Stimulated activated CD4-positive, alpha-beta T cell treated with anti-CD3 and anti-CD28 coated beads, Interleukin-15, amount 100 ng/mL, for 1 hour (primary cell): ENCODE measurements around the gene ICAM2.
"Not testable (repeated sequence)": the region's sequence is repeated elsewhere in the genome, so short reads cannot be mapped to it uniquely, and the experiment has no call there.

Experiments used
- DNase-seq, 2 donors: peaks; one replicate each; pipeline ENCODE4 v3.0.0-alpha.2; 2020; ENCODE audit warnings: low read depth in 1 of 2, low spot score in 1 of 2

Gene ICAM2

DNA sequence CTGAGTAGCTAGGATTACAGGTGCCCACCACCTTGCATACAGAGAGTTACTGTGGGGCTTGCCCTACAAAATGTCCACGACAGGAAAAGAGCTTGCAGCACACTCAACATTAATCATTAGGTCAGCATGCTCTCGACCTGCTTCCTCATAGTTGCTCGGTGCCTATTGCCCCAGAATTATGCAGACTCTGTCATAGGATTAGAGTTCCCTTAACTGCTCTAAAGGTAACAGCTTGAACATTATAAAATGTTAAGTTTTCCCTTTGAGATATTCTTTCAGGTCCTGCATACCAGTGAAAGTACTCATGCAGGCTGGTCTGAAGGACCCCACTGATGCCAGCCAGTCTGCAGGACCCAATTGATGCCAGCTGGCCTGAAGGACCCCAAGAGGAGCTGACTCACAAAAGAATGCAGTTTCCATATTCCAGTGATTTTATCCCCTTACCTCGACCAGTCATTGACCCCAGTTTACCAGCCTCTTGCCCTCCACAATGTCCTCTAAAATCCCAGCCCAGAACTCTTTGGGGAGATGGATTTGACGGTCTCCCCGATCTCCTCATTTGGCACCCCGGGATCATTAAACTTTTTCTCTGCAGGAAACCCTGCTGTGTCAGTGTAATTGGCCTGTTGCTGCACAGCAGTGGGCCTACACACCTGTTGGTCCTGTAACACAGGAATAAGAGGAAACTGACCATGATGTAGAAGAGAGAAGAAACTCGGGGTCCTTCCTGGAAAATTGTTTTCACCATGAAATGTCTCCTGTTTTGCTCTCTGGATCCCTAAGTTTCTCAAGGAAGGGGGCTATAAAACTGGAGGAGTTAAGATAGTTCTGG, 10.6 kb downstream of the ICAM2 start:
- DNase-seq, result no peak

DNA sequence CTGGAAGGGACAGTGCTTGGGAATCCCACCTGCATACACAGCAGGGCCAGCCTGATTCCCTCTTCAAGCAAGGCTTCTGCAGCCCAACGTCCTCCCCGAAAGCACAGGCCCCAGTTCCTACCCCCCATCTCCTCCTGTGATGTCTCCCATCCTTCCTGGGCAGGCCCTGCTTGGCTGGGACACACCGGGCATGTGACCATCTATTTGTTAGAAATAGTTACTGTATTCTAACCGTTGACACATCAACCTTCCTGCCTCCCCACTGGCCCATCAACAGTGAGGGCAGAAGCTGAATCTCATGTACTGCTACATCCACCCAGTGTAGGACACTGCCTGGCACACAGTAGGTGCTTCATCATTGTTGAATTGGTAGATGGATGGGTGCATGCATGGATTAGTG, 11.6 kb downstream of the ICAM2 start:
- no peak for DNase-seq

DNA sequence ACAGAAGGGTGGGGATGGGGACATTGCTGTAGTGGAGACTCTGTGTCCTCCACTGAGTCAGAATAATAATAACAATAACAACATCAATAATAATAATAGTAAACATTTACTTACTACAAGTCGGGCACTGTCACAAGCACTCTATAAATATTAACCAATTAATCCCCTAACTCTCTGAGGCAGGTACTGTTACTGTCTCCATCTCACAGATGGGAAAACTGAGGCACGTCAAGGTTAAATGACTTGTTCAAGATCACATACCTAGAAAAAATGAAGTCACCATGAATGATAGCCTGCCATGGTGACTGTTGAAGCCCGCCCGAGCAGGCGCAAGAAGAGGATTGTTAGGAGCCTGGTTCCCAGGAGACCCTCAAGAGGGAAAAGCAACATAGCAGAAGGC, 12.1 kb downstream of the ICAM2 start:
- no peak for DNase-seq

DNA sequence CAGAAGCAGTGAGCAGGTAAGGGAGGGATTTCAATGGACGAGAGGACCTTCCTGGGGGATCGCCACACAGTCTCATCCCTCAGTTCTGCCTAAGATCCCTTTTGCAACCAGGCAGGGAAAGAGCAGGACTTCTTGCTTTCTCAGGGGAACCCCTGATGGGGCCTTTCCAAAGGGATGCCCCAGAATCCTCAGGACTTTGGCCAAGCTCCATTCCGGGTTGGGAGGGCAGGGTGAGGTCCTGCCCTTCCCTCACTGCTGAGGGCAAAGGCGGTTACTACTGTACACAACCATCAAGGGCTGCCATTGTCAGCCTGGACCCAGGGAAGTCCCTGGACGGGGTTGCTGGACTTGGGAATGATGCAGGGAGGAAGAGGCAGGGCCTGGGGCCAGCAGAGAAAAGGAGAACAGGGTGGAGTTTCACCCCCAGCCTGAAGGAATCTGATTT, 12.6 kb downstream of the ICAM2 start:
- no peak for DNase-seq

DNA sequence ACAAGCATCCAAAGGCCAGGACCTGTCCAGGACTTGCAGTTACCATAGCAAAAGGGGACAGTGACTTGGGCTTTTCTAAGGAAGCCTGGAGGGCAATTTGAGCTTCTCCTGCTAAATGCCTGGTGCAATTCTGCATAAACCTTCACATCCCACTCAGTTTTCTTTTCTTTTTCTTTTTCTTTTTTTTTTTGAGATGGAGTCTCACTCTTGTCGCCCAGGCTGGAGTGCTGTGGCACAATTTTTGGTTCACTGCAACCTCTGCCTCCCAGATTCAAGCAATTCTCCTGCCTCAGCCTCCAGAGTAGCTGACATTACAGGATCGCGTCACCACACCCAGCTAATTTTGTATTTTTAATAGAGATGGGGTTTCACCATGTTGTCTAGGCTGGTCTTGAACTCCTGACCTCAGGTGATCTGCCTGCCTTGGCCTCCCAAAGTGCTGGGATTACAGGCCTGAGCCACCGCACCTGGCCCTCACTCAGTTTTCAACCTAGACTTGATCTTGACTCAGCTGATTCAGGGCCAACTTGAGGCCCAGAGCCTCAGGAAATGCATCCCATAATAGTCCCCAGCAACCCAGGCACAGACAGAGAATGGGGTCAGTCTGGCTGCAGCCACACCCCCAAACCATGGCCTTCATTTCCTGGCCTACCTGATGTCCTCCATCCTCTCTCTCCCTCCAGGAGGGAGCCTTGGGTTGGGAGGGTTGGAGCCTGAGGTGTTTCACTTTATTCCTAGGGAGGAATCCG, 13.2 kb downstream of the ICAM2 start:
- not testable (repeated sequence) for DNase-seq

DNA sequence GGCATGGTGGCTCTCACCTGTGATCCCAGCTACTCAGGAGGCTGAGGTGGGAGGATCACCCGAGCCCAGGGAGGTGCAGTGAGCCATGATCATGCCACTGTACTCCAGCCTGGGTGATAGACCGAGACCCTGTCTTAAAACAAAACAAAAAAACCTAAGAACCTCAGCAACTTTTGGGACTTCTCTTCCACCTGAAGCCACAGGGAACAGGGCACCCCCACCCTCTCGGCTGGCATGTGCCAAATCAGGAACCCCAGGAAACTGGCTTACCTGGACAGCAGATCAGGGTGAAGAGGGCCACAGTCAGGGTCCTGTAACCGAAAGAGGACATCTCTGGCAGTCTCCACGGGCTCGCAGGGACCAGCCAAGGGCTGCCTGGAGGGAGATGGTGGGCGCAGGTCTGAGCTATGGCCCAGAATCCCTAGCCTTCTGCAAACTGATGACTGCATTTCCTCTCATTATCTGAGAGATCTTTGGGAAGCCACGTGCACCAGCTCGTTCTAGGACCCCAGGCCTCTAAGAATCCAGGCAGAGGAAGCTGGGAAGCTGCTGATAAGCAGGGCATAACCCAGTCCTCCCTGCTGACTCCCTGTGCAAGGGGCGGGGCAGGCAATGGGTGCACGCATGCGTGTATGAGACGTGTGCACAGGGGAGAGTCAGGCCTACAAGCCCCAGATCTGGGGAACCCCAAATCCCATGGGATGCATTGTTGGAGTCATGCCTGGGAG, 13.9 kb downstream of the ICAM2 start:
- DNase-seq, result no peak

DNA sequence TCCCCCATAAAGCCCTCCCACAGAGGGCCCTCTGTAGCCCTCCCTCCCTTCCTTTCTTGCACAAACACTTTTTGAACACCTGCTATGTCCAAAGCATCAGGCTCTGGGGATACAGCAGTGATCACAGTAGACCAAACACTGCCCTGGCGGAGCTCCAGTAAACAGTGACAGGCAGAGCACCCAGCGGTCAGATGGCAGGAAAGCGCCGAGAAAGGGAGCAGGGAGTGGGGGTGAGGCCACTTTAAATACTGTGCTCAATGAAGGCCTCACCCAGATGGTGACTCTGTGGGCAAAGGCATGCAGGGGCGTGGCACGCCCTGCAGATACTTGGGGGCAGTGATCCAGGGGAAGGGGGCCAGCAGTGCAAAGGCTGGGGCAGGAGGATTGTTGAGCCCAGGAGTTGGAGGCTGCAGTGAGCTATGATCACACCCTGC, 14.7 kb downstream of the ICAM2 start:
- DNase-seq, result no peak

DNA sequence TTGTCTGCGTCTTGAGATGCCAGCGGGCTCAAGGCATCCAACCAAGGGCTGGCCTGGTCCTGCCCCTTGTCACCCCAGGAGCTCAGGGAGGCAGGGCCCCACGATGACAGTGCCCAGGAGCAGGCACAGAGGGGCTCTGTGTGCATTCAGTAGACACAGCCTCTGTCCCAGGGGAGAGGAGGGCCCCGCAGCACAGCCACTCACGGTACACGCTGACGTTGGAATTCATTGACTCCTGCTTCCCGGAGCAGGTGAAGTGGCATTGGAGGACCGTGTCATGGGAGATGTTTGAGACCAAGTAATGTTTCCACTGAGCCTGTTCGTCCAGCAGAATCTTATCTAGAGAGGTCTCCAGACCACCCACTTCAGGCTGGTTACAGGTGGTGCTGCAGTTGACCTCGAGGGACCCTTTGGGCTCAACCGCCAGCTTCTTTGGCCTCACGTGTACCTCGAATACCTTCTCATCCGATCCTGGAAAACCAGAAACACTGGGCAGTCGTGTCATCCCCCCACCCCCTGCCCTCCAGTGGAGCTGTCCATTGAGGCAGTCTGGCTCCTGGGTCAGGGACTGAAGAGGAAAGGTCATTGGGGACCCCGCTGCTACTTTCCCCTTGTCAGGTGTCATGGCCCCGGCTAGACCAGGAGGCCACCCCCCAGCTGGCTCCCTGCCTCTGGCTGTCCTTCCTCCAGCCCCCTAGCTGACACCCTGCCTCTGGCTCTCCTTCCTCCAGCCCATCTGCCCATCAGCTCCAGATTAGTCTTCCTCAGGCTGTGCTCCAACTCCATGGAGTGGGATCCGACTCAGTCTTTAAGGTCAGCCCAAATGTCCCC, 15.3 kb downstream of the ICAM2 start:
- no peak for DNase-seq

DNA sequence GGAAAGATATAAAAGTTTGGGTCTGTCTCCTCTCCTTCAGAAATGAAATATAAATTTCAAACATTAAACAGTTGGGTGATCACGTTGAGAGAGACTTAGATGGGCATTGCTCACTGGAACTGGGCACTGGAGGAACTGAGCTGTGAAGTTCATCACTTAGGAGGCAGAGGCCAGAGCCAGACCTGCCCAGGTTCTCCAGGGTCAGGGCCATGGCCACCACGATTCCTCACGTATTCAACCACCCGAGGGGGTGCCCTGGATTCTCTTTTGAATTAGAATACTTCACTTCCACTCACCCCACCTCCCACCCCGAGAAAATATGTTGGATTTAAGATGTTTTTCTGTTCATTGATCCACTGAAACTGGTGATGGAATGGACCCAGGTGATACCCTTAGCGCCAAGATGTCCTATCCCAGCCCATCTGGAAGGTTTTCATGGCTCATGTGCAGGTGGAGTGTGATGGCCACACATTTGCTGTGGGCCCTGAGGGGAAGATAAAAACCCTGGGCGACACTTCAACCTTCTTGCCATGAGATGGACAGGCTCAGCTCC, 16.1 kb downstream of the ICAM2 start:
- DNase-seq, result no peak

DNA sequence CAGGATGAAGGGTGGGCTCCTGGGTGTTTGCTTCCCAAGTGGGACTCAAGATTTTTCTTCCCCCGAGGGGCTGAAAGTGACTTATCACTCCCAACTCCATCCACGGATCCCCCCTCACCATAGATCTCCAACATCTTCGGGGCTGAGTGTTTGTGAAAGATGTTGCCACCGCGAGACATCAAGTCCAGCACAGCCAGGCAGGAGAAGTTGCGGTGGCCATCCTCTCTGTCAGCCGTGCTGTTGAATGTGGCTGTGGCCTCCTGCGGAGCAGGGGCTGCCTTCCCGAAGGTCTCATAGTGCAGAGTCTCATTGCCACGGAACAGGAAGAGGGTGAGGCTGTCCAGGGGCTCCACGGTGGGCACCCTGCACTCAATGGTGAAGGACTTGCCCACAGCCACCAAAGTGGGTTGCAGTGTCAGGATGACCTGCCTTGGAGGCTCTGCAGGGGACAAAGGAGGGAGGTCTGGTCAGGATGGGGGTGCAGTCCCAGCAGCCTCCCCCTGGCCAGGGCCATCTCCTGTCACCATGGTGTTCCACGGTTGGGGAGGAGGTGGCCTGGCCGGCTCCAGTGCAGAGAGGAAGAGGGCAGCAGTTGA, 16.8 kb downstream of the ICAM2 start:
- no peak for DNase-seq

DNA sequence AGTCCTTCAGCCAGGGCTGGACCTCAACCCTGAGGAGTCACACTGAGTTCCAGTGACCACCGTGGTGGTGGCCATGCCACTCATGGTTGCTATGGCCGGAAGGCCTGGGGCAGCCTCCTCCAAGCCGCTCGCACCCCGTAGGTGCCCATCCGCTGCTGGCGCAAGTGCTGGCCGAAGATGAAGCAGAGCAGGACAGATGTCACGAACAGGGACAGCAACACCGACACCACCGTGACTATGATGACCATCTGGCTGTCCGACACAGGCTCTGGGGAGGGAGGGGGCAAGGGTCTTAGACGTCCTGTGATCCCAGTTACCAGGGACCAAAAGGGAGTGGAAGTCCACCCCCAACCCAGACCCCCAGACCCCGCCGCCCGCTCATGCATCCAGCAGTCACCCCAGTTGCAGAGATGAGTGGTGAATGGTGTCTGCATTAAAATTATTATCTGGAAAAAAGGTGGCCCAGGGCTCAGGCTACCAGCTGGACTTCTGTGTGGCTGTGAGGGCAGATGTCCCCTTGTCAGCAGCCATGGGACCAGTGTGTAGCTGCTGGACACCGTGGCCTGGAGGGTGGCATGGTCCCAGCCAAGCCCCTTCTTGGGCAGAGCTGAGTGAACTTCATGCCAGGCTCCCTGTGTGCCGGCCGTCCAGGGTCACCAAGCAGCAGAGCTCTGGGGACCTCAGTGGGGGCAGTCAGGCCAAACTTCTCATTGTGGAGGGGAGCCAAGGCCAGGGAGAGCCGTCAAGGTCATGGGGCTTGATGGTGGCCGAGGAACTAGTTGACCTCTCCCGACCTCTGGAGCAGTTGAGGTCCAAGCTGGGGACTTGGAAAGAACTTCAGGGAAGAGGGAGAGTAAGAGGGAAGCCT, 17.5 kb downstream of the ICAM2 start:
- DNase-seq, result no peak

DNA sequence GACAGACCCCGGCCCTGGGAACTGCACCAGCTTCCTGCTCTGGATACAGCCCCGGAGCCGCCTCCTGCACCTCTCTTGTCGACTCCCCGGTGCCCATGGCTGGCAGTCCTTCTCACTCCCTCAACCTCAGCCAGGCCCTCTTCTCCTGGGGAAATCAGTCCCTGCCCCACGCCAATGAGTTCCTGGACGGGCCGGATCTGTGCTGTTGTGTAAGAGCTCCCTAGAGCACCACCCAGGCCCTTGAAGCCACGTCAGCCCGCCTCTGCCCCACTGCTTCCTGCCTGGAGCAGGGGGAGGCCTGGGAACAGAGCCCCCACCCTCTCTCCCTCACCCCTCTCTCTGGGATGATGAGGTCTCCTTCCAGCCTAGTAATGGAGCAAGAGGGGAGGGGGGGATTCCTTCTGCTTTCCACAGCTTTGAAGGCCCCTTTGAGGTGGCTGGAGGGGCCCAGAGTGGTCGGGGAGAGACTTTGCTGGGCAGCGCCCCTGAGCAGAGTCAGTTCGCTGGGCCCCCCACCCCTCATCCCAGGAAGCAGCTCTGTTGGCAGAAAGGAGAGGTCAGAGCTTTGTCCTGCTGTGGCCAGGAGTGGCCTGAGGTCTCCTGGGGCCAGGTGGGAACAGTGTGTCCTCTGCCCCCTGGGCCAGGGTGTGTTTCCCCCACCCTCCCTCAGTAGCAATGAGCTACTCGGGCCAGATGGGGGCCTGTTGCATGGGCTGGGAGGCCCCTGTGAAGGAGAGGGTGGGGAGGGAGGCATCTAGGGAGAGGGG, 18.5 kb downstream of the ICAM2 start:
- DNase-seq, result no peak

DNA sequence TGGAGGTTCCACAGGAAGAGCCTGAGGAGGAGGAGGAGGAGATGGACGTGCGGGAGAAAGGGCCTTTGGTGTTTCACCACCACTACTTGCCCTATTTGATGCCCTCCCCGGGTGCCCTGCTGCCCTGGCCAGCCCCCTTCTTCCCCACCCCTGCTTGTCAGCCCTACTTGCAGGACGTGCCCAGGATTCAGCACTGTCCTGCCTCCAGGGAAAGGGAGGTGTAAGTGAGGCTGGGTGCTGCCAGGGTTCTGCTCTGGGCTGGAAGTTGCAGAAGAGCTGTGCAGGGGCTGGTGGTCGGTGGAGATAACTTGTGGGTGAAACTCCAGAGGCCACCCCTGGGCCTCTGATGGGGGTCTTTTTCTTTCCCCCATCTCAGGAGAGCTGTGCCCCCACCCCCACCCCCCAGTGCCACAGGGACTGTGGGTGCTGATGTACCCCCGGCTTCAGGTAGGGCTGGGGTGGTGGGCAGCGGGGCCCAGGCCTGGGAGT, 19.3 kb downstream of the ICAM2 start:
- DNase-seq, result no peak

DNA sequence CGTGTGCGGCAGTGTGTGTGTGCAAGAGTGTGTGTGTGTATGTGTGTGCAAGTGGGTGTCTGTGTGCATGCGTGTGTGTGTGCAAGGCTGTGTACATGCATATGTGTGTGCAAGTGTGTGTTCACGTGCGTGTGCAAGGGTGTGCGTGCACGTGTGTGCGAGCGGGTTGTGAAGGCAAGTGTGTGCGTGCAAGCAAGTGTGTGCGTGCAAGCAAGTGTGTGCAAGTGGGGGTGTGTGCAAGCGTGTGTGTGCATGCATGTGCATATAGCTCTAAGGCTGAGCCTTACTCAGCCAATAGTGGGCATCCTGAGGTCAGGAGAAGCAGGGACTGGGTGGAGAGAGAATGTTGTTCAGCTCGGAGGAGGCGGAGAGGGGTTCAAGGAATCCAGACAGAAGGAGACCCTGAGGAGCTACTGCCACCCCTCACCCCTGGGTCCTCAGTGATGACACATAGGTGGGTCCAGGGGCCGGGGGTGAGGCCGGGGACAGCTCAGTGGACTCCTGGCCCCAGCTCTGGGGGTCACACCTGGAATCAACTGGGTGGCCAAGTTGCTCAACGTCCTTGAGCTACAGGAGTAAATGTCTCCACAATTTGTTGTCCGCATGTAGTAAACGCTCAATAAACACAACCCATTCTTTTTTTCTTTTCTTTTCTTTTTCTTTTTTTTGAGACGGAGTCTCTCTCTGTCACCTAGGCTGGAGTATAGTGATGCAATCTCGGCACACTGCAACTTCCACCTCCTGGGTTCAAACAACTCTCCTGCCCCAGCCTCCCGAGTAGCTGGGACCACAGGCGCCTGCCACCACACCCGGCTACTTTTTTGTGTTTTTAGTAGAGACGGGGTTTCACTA, 20.5 kb downstream of the ICAM2 start:
- DNase-seq, result no peak

DNA sequence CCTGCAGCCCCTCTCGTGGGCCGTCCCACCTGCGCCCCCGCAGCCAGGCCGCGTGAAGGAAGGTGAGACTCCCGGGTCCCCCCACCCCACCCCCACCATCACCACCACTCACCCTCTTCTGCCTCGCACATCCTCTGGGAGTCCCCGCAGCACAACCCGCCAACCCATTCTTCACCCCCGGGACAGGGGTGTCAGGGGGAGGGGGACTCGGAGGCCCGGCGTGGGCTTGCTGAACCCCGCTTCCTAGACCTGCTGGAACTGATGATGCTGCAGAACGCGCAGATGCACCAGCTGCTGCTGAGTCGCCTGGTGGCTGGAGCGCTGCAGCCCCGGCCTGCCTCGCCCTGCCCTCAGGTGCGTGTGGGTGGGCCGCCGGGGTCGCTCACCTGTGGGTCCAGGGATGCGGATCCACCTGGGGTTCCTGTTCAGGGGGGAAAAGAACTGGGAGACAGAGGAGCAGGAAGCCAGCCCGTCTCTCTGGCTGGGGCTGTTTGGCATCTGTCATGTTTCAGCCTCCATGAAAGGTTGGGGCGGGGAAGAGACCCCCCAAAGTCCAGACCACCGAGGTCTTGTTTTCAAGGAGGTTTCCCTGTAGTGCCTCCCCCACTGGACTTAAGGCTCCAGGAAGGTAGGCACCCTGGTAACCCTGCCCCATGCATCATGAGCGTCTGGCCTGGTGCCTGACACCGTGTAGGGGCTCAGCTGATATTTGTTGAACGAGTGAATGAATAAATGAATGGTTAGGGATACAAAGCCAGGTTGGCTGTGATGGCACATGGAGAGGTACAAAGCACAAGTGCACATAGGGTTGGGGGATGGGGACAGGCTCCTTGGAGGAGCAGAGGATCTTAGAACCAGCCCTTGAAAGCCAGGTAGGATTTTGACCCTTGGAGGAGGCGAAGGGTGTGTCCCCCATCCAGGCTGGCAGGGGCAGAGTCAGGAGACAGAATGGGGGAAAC, 21.4 kb downstream of the ICAM2 start:
- no peak for DNase-seq

DNA sequence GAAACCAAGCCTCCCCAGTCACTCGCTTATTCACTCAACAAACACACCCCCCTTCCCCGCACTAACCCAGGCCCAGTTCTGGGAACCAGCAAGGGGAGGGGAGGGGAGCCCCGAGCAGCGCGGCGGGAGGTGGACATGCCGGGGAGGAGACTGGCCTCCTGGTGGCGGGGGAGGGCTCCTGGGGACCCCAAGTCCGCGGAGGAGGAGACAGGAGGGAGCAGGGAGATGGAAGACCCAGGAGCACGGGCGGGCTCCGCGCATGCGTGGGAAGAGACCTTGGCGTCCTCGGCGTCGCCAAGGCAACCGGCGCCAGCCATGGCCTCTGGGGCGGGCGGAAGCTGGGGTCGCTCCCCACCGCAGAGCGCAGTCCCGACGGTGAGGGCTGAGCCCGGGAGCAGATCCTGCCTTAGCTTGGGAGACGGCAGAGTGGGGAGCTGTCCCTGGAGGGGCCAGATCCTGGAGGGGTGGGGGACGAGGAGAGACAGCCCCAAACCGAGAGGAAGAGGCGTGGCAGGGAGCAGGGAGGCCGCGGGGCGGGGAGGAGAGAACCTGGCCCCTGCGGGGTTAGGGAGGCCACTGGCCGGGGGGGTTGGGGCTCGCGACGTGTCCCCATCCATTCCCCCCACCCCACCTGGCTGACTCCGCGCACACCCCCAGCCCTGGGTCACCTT, 22.2 kb downstream of the ICAM2 start, which contains the start of gene PRR29:
PRR29 (plus strand) TSS at position 302 of the 671 bp plus-strand sequence; CDS start at position 316, 14 bp downstream.
- peak; percentile 51 for DNase-seq
